MM.1S (cell line): ENCODE data around the gene PCTP.

Experiments
- DNase-seq: peaks from one replicate; pipeline ENCODE4 v3.0.0-alpha.2; 2015
- H2AFZ ChIP-seq: fragments of 300-600 bp; sonication (generic); 2 replicates; pipeline ENCODE4 v1.6.0; 2016; ENCODE audit warnings: antibody characterized with exemption, low read length
- H3F3A ChIP-seq: fragments of 300-600 bp; sonication (generic); 2 replicates; pipeline ENCODE4 v1.6.1; 2016; ENCODE audit warnings: mild to moderate bottlenecking, antibody characterized with exemption, low read length, moderate library complexity, mixed read lengths; ENCODE audit not compliant: insufficient read depth
- H3K27ac ChIP-seq: fragments of 300-600 bp; sonication (generic); 2 replicates; pipeline ENCODE4 v1.5.1; 2016; ENCODE audit warnings: mild to moderate bottlenecking, low read length
- H3K27me3 ChIP-seq: fragments of 300-600 bp; sonication (generic); replicated peaks from 2 replicates; pipeline ENCODE4 v1.6.0; 2016; ENCODE audit warnings: low read length; ENCODE audit not compliant: insufficient read depth
- H3K36me3 ChIP-seq: fragments of 300-600 bp; sonication (generic); replicated peaks from 2 replicates; pipeline ENCODE4 v1.6.1; 2016; ENCODE audit warnings: mild to moderate bottlenecking, low read length, mixed read lengths; ENCODE audit not compliant: insufficient read depth
- H3K4me1 ChIP-seq: fragments of 300-600 bp; sonication (generic); 2 replicates; pipeline ENCODE4 v1.6.1; 2016; ENCODE audit warnings: low read length, mixed read lengths
- H3K4me2 ChIP-seq: fragments of 300-600 bp; sonication (generic); 2 replicates; pipeline ENCODE4 v1.6.0; 2016; ENCODE audit warnings: low read depth, low read length
- H3K4me3 ChIP-seq: fragments of 300-600 bp; sonication (generic); 2 replicates; pipeline ENCODE4 v1.5.1; 2016; ENCODE audit warnings: low read length, mixed read lengths
- H3K79me2 ChIP-seq: fragments of 300-600 bp; sonication (generic); 2 replicates; pipeline ENCODE4 v1.6.1; 2016; ENCODE audit warnings: mixed run types, low read length, mixed read lengths
- H3K9ac ChIP-seq: fragments of 300-600 bp; sonication (generic); 2 replicates; pipeline ENCODE4 v1.6.1; 2016; ENCODE audit warnings: low read length, mixed read lengths
- H3K9me2 ChIP-seq: fragments of 300-600 bp; sonication (generic); replicated peaks from 2 replicates; pipeline ENCODE4 v1.6.1; 2016; ENCODE audit warnings: mild to moderate bottlenecking, low read length, mixed read lengths; ENCODE audit not compliant: insufficient read depth
- H3K9me3 ChIP-seq: fragments of 300-600 bp; sonication (generic); replicated peaks from 2 replicates; pipeline ENCODE4 v1.6.1; 2016; ENCODE audit warnings: mild to moderate bottlenecking, low read length, mixed read lengths; ENCODE audit not compliant: insufficient read depth
- H4K20me1 ChIP-seq: fragments of 300-600 bp; sonication (generic); 2 replicates; pipeline ENCODE4 v1.6.1; 2016; ENCODE audit warnings: mild to moderate bottlenecking, low read length, moderate library complexity, mixed read lengths; ENCODE audit not compliant: insufficient read depth
- EZH2 ChIP-seq: fragments of 300-600 bp; sonication (generic); optimal IDR thresholded peaks from 2 replicates; pipeline ENCODE3; 2017; ENCODE audit warnings: low read depth, mild to moderate bottlenecking, antibody characterized with exemption, low read length, mixed read lengths
- EZH2phosphoT487 ChIP-seq: fragments of 300-600 bp; sonication (generic); IDR thresholded peaks from 2 replicates; pipeline ENCODE4 v1.6.1; 2018; ENCODE audit warnings: antibody characterized with exemption, low read length
- TF ChIP-seq, protein P1 (sequence below): fragments of 300-600 bp; sonication (generic); IDR thresholded peaks from 2 replicates; pipeline ENCODE4 v1.5.1; 2016; ENCODE audit warnings: antibody characterized with exemption, low read length, mixed read lengths

Gene PCTP

DNA sequence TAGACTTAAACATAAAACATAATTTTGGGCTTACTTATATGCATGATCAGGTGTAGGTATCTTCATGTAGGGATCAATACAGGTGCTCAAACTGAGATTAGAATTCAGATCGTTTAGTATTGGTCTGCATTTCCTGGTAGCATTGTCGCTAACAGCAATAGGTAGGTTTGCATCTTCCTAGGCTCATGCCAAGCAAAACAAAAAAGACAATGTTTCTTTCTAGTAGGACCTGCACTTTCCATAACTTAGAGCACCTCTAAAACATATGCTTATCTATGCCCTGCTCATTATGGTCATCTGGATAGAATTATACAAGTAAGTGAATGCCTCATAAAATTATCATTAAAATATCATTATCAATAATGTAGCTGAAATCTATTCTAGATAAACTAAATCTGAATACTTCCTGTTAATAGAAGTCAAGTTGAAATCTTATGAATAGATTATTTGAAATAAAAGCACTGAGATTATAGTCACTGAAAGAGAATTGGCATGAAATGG, 26.7 kb downstream of the PCTP start:
- H3K36me3 ChIP-seq, result no peaks in the 10 kb centered on the region
- H2AFZ ChIP-seq, result no peak overlapping the region
- H3K4me2 ChIP-seq, result no peak overlapping the region
- no peaks in the 10 kb centered on the region for H3K9me2 ChIP-seq
- no peaks in the 10 kb centered on the region for H3K27me3 ChIP-seq
- H4K20me1 ChIP-seq, result no peaks in the 10 kb centered on the region
- H3K9me3 ChIP-seq, result no peaks in the 10 kb centered on the region
- H3K9ac ChIP-seq, result no peak overlapping the region
- no peak for TF ChIP-seq EZH2phosphoT487
- TF ChIP-seq EZH2, result no peak
- TF ChIP-seq, protein P1, sequence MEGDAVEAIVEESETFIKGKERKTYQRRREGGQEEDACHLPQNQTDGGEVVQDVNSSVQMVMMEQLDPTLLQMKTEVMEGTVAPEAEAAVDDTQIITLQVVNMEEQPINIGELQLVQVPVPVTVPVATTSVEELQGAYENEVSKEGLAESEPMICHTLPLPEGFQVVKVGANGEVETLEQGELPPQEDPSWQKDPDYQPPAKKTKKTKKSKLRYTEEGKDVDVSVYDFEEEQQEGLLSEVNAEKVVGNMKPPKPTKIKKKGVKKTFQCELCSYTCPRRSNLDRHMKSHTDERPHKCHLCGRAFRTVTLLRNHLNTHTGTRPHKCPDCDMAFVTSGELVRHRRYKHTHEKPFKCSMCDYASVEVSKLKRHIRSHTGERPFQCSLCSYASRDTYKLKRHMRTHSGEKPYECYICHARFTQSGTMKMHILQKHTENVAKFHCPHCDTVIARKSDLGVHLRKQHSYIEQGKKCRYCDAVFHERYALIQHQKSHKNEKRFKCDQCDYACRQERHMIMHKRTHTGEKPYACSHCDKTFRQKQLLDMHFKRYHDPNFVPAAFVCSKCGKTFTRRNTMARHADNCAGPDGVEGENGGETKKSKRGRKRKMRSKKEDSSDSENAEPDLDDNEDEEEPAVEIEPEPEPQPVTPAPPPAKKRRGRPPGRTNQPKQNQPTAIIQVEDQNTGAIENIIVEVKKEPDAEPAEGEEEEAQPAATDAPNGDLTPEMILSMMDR, result no peak
- no peak overlapping the region for H3K4me3 ChIP-seq
- DNase-seq, result no peak
- H3K4me1 ChIP-seq, result no peaks in the 10 kb centered on the region
- H3K27ac ChIP-seq, result no peak overlapping the region
- H3K79me2 ChIP-seq, result no peaks in the 10 kb centered on the region
- no peaks in the 10 kb centered on the region for H3F3A ChIP-seq

DNA sequence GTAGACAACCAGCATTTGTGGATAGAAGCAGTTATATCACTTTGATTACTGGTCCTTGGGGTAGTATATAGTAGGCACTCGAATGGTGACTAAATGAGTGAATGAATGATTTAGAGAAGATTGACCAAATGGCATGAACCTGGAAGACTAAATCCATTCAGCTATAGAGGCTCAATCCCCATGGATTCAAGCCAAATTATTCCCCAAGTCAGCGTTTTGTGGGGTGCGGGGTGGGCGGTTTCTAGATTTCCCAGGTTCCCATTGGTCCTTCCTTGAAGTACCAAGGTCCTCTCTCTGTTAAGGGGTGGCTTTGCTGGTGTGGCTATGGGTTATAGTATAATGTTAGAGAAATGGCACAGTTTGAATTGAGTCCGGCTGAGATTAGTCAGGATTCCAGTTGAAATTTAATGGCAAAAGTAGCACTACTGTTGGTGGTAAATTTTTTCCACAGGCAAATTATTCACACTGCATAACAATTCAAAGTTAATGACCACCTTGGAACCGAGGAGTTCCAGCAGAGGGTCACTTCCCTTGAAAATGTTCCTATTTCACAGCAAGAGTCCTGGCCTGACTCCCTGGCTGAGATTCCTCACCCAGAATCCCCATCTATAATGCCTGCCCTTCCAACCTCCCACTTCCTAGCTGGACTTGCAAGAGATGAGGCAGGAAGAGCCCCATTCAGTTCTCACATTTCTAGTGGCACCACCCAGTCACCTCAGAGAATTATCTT, 27.7 kb downstream of the PCTP start:
- Histone ChIP-seq H3K27ac (no peak overlapping the region), H3K27me3 (no peaks in the 10 kb centered on the region), H3K9ac (no peak overlapping the region), H2AFZ (no peak overlapping the region), H3K4me3 (no peak overlapping the region), H3K9me2 (no peaks in the 10 kb centered on the region), H3K4me1 (no peaks in the 10 kb centered on the region), H3K9me3 (no peaks in the 10 kb centered on the region), H3K79me2 (no peaks in the 10 kb centered on the region), H3K36me3 (no peaks in the 10 kb centered on the region), H3F3A (no peaks in the 10 kb centered on the region), H3K4me2 (no peak overlapping the region), H4K20me1 (no peaks in the 10 kb centered on the region)
- TF ChIP-seq EZH2phosphoT487, result no peak
- TF ChIP-seq, protein P1, result no peak
- TF ChIP-seq EZH2, result no peak
- no peak for DNase-seq

DNA sequence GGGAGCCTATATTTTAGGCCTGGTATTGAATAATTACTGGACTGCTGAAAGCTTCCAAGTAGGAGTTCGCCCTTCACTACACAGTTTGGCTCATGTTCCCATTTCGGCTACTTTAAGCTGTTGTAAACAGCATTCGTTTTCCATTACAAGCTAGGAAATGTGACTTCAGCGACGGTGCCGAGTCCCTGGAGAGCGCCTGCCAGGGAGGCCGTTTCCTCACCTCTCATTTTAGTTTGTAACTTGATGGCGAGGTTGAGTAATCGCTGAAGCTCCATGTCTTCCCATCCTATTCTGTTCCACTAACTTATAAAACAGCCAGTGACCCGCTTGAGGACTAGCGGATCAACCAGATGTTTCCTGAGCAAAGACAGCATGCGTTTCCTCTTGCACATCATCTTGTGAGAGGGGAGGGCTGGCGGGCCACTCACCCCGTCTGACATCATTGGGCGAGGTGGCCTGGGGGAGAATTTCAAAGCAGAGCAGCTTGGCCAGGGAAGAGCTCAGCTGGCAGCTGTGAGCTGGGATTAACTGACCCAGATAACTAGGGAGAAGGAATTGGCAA, 32.9 kb downstream of the PCTP start:
- H2AFZ ChIP-seq, result no peak overlapping the region
- no peaks in the 10 kb centered on the region for H3K27me3 ChIP-seq
- H3K9ac ChIP-seq, result no peak overlapping the region
- H3K4me3 ChIP-seq, result no peak overlapping the region
- no peaks in the 10 kb centered on the region for H3K4me1 ChIP-seq
- DNase-seq, result no peak
- H3K27ac ChIP-seq, result no peak overlapping the region
- H4K20me1 ChIP-seq, result no peaks in the 10 kb centered on the region
- no peaks in the 10 kb centered on the region for H3F3A ChIP-seq
- H3K36me3 ChIP-seq, result no peaks in the 10 kb centered on the region
- no peaks in the 10 kb centered on the region for H3K79me2 ChIP-seq
- TF ChIP-seq, protein P1, result no peak
- TF ChIP-seq EZH2 (no peak), EZH2phosphoT487 (no peak)
- no peak overlapping the region for H3K4me2 ChIP-seq
- no peaks in the 10 kb centered on the region for H3K9me3 ChIP-seq
- H3K9me2 ChIP-seq, result no peaks in the 10 kb centered on the region
